ENCODE results near the gene SLC1A7.

DNA sequence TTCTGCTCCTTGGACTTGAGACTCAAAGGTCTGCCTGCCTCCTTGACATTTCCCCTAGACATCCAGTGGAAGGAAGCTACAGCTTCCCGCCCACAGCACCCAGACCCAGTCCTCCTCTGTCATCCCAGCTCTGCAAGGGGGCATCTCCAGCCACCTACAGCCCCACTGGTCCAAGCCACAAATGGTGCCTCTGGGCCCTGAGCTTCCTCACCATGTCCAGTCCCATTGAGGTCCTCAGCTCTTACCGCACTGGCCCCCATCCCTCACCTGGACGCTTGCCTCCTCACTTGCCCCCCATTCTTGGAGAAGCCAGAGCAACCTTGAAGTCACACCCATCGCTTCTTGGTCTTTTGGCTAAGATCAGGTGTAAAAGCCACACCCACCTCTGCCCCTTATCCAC lies 67.2 kb downstream of the SLC1A7 start:
- TF ChIP-seq EZH2 (IDR thresholded peaks at IDR 0.05; ENCODE audit: borderline replicate concordance) (no peak), EZH2phosphoT487 (IDR thresholded peaks at IDR 0.05; ENCODE audit: low read depth, severe bottlenecking, unreplicated experiment) (no peak)
- TF ChIP-seq, protein P1, sequence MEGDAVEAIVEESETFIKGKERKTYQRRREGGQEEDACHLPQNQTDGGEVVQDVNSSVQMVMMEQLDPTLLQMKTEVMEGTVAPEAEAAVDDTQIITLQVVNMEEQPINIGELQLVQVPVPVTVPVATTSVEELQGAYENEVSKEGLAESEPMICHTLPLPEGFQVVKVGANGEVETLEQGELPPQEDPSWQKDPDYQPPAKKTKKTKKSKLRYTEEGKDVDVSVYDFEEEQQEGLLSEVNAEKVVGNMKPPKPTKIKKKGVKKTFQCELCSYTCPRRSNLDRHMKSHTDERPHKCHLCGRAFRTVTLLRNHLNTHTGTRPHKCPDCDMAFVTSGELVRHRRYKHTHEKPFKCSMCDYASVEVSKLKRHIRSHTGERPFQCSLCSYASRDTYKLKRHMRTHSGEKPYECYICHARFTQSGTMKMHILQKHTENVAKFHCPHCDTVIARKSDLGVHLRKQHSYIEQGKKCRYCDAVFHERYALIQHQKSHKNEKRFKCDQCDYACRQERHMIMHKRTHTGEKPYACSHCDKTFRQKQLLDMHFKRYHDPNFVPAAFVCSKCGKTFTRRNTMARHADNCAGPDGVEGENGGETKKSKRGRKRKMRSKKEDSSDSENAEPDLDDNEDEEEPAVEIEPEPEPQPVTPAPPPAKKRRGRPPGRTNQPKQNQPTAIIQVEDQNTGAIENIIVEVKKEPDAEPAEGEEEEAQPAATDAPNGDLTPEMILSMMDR (IDR thresholded peaks at IDR 0.05; ENCODE audit: poor library complexity): no peak
